Peyer's patch (tissue), 4 donors: ENCODE data around the gene DUSP1. TPM values are rescaled to one million over a fixed set of nuclear protein-coding genes. Genes with fewer than 3 reads are reported as not detected.

ENCODE experiments used
- DNase-seq, 3 donors: peaks; one replicate each; pipeline ENCODE4 v3.0.0-alpha.2; 2017 to 2019
- H3K27ac ChIP-seq, 4 donors: fragments of 200-600 bp; sonication (generic); one replicate each; pipeline ENCODE4 v1.5.1; 2016 to 2019
- H3K27me3 ChIP-seq, 2 donors: fragments of 200-600 bp; sonication (generic); one replicate each; pipeline ENCODE4 v1.5.1; 2019
- H3K36me3 ChIP-seq, 3 donors: fragments of 200-600 bp; sonication (generic); one replicate each; pipeline ENCODE4 v1.5.1; 2016 to 2019
- H3K4me1 ChIP-seq, 4 donors: fragments of 200-600 bp; sonication (generic); one replicate each; pipeline ENCODE4 v1.5.1; 2016 to 2019
- H3K4me3 ChIP-seq, 4 donors: fragments of 200-600 bp; sonication (generic); 1 replicate in 3 of 4; 2 replicates in 1 of 4; pipeline ENCODE4 v1.5.1; 2016 to 2019; ENCODE audit warnings: mild to moderate bottlenecking in 1 of 4
- H3K9me3 ChIP-seq, 4 donors: fragments of 200-600 bp; sonication (generic); one replicate each; pipeline ENCODE4 v1.5.1; 2016 to 2019; ENCODE audit warnings: mild to moderate bottlenecking in 1 of 4
- POLR2A ChIP-seq, 2 donors: fragments of 450-650 bp; IDR thresholded peaks; one replicate each; pipeline ENCODE4 v1.5.1; 2017; ENCODE audit warnings: antibody characterized with exemption in 2 of 2, mild to moderate bottlenecking in 2 of 2, moderate library complexity in 2 of 2
- total RNA-seq, 4 donors: library from RNA; depleted of rRNA; stranded (reverse); fragments of >200 nt; gene quantifications; one replicate each; pipeline ENCODE4 v1.1.0, GENCODE V29; 2016
- TF ChIP-seq, protein P1 (sequence below), 6 experiments: fragments of 450-650 bp in 4 of 6; fragments of 200-600 bp in 2 of 6; sonication (generic) in 1 of 6; IDR thresholded peaks; one replicate each; pipeline ENCODE4 v1.5.1; 2017 to 2019; ENCODE audit warnings: antibody characterized with exemption in 6 of 6, mild to moderate bottlenecking in 3 of 6, moderate library complexity in 1 of 6

The DUSP1 gene
- total RNA-seq, 4 donors from 2014 or later = 155 to 427 (median 285) TPM

DNA sequence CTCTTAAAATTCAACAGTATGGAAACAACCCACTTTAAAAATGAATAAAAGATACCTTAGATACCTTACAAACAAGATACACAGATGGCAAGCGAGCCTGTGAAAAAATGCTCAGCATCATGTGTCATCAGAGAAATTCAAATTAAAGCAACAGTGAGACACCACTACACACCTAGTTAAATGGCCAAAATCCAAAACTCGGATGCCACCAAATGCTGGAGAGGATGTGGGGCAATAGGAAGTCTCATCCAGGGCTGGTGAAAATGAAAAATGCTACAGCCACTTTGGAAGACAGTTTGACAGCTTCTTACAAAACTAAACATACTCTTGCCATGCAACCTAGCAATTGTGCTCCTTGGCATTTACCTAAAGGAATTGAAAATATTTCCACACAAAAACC, 17.9 kb downstream of the DUSP1 start:
- no peaks in the 10 kb centered on the region for H3K9me3 ChIP-seq
- H3K36me3 ChIP-seq = no peaks in the 10 kb centered on the region
- H3K27me3 ChIP-seq = no peaks in the 10 kb centered on the region
- TF ChIP-seq, protein P1, sequence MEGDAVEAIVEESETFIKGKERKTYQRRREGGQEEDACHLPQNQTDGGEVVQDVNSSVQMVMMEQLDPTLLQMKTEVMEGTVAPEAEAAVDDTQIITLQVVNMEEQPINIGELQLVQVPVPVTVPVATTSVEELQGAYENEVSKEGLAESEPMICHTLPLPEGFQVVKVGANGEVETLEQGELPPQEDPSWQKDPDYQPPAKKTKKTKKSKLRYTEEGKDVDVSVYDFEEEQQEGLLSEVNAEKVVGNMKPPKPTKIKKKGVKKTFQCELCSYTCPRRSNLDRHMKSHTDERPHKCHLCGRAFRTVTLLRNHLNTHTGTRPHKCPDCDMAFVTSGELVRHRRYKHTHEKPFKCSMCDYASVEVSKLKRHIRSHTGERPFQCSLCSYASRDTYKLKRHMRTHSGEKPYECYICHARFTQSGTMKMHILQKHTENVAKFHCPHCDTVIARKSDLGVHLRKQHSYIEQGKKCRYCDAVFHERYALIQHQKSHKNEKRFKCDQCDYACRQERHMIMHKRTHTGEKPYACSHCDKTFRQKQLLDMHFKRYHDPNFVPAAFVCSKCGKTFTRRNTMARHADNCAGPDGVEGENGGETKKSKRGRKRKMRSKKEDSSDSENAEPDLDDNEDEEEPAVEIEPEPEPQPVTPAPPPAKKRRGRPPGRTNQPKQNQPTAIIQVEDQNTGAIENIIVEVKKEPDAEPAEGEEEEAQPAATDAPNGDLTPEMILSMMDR (IDR thresholded peaks at IDR 0.05) = no peak
- TF ChIP-seq POLR2A (IDR thresholded peaks at IDR 0.05) = no peak
- H3K4me3 ChIP-seq = no peak overlapping the region
- H3K27ac ChIP-seq = no peak overlapping the region
- DNase-seq = peak in 1 of 3 donors; percentile 14
- H3K4me1 ChIP-seq = peaks cover 0 to 6% (median 0%) of the 10 kb centered on the region in 4 donors

DNA sequence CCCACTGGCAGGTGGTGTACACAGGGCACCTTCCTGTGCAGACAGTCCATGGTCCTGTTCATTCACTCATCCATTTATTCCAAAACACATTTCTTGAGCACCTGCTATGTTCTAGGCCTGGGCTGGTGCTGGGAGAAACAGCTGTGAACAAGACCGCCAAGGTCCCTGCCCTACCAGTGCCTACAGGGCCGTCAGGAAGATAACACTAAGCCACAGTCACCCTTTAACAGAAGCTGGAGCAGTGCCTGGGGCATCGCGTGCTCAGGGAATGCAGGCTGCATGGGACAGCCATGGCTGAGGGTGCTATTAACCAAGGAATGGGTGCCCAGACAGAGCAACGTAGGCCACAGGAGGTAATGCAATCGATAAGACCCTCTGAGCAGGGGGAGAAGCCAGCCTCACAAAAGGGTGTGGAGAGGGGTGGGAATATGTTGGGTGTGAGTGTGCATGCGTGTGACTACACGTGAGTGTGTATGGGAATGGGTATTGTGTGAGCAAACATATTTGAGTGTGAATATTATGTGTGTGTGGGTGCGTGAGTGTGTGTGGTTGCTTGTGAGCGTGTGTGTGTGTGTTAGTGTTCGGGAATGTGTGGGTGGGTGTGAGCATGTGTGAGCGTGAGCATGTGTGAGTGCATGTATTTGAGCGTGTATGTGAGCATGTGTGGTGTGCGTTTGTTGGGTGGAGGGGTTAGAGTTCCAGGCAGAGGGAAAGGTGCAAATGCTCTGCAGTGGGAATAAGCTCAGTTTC, 19.1 kb downstream of the DUSP1 start:
- H3K4me1 ChIP-seq = peaks cover 0 to 6% (median 0%) of the 10 kb centered on the region in 4 donors
- no peak for DNase-seq
- TF ChIP-seq, protein P1 (IDR thresholded peaks at IDR 0.05) = no peak
- no peak for TF ChIP-seq POLR2A (IDR thresholded peaks at IDR 0.05)
- no peaks in the 10 kb centered on the region for H3K9me3 ChIP-seq
- no peaks in the 10 kb centered on the region for H3K36me3 ChIP-seq
- no peak overlapping the region for H3K27ac ChIP-seq
- H3K27me3 ChIP-seq = no peaks in the 10 kb centered on the region
- no peak overlapping the region for H3K4me3 ChIP-seq

DNA sequence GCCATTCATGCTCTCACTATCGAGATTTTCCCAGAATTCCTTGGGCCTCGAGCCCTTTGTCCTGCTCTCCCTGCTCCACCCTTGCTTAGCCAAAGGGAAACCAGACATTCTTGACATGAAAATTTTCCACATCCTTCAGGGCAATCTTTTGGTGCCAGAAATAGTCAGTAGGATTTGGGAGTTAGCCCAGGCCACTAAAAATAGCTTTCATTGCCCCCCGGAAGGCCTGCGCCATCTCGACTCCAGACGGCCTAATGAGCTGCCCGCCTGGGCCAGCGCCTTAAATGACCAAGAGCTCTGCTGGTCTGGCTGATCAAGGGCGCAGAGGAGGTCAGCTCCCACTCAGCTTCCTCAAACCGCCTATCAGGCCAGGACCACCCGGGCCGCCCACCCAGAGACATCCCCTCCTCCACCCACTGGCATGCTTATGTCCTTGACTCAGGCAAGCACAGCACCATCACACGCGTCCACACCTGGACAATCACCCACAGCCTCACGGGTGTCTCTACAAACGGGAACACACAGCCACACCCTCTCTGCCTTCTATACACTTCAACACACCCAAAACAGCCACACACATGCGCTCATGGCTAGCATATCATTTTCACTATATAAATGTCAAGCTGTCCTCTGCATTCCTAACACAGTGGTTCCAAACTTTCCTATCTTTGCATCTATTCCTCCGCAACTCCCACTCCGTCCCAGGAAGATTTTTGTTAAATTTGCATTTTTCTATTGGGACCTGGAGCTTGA, 20.9 kb downstream of the DUSP1 start:
- no peaks in the 10 kb centered on the region for H3K9me3 ChIP-seq
- no peak overlapping the region for H3K4me3 ChIP-seq
- peaks cover 0 to 6% (median 0%) of the 10 kb centered on the region in 4 donors for H3K4me1 ChIP-seq
- DNase-seq = no peak
- peak overlapping the region in 2 of 4 donors; percentile 47 to 77 for H3K27ac ChIP-seq
- no peaks in the 10 kb centered on the region for H3K27me3 ChIP-seq
- H3K36me3 ChIP-seq = no peaks in the 10 kb centered on the region
- TF ChIP-seq, protein P1 (IDR thresholded peaks at IDR 0.05) = no peak
- TF ChIP-seq POLR2A (IDR thresholded peaks at IDR 0.05) = no peak

DNA sequence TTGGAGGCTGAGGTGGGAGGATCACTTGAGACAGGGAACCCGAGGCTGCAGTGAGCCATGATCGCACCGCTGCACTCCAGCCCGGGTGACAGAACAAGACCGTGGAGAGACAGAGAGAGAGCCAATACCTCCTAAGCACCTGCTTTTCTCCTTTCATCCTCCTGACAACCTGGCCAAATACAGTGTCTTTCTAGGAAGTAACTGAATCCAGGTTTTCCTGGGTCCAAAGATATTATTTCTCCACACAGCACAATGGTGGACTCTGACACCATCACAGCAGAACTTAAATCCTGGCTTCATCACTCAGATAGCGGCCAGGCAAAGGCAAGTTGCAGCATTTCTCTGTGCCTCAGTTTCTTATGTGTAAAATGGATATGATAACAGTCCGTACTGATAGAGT, 21.9 kb downstream of the DUSP1 start:
- Histone ChIP-seq H3K4me3 (no peak overlapping the region), H3K9me3 (no peaks in the 10 kb centered on the region), H3K27ac (peak overlapping the region in 3 of 4 donors; percentile 1 to 77 (median 47)), H3K4me1 (peaks cover 0 to 6% (median 0%) of the 10 kb centered on the region in 4 donors), H3K27me3 (no peaks in the 10 kb centered on the region), H3K36me3 (no peaks in the 10 kb centered on the region)
- TF ChIP-seq, protein P1 (IDR thresholded peaks at IDR 0.05) = no peak
- TF ChIP-seq POLR2A (IDR thresholded peaks at IDR 0.05) = no peak
- no peak for DNase-seq

DNA sequence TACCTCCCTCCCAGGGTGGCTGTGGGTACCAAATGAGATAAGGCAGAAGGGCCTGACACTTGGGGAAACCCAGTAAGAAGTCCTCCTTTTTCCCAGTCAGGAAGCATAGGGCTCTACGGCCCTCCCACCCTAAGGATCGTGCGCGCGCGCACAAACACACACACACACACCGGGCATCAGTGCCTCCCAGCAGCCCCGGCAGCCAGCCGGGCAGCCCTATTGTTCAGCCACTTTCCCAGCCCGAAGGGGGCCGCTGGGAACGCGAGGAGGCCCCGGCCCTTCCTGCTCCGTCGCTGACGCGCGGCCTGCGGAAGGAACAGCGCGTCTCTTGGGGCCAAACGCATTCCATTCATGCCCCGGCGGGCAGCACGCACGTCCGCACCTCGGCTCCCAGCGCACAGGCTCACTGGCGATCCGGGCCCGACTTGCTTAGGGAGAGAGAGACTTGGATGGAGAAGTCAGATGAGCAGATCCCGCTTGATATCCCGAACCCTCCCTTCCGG, 22.6 kb downstream of the DUSP1 start:
- Histone ChIP-seq H3K9me3 (no peaks in the 10 kb centered on the region), H3K27ac (peak overlapping the region in 2 of 4 donors; percentile 47 to 77), H3K27me3 (no peaks in the 10 kb centered on the region), H3K4me3 (no peak overlapping the region), H3K4me1 (peaks cover 0 to 6% (median 0%) of the 10 kb centered on the region in 4 donors), H3K36me3 (no peaks in the 10 kb centered on the region)
- TF ChIP-seq, protein P1 (IDR thresholded peaks at IDR 0.05) = no peak
- TF ChIP-seq POLR2A (IDR thresholded peaks at IDR 0.05) = no peak
- peak in 1 of 3 donors; percentile 48 for DNase-seq
